Measurements from ENCODE around the gene TIAM1.

Gene TIAM1

DNA sequence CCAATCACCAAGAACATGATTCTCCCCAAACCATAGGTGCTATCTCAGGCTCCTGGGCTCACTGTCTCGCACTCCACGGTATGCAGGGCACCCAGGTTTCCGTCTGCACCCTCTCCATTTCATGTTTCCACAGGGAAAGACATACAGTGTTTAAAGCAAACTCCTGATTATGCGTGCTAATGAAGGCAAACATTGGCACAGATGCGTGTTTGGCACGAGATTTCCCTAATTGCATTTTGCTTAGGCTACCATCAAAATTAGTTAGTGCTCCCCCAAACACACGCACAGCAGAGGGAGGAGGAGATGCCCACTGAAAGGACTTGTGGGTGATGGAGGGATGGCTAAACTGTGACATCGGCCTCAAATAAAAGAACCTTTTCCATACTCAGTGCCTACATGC, 32.2 kb upstream of the TIAM1 start:
- ChIA-PET POLR2A (no interaction called here), CTCF (no interaction called here)
- TF ChIP-seq, protein P1, sequence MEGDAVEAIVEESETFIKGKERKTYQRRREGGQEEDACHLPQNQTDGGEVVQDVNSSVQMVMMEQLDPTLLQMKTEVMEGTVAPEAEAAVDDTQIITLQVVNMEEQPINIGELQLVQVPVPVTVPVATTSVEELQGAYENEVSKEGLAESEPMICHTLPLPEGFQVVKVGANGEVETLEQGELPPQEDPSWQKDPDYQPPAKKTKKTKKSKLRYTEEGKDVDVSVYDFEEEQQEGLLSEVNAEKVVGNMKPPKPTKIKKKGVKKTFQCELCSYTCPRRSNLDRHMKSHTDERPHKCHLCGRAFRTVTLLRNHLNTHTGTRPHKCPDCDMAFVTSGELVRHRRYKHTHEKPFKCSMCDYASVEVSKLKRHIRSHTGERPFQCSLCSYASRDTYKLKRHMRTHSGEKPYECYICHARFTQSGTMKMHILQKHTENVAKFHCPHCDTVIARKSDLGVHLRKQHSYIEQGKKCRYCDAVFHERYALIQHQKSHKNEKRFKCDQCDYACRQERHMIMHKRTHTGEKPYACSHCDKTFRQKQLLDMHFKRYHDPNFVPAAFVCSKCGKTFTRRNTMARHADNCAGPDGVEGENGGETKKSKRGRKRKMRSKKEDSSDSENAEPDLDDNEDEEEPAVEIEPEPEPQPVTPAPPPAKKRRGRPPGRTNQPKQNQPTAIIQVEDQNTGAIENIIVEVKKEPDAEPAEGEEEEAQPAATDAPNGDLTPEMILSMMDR (IDR thresholded peaks at IDR 0.05; ENCODE audit: control extremely low read depth, extremely low read depth, low read depth, missing control alignments), result no peak
- DNase-seq (ENCODE audit: extremely low spot score), result no peak

DNA sequence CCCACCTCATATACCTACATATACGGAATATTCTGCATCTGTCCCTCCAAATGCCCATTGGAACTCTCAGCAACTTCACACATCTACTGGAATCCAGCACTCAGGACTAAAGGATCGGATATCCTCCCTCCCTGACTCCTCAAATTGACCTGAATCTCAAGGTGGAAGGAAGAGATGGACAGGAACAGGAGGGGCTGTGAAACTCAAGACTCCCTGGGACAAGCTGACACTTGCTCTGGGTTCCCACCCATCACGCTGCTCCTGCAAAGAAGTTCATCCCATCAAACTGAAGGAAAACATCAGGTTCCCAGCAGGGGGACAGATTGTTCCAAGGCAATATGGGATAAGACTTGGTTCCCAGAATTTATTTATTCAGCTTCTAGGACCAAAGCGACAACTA, 30.3 kb upstream of the TIAM1 start:
- CTCF ChIA-PET, result no interaction called here
- POLR2A ChIA-PET, result no interaction called here
- TF ChIP-seq, protein P1 (IDR thresholded peaks at IDR 0.05; ENCODE audit: control extremely low read depth, extremely low read depth, low read depth, missing control alignments), result no peak
- no peak for DNase-seq (ENCODE audit: extremely low spot score)

DNA sequence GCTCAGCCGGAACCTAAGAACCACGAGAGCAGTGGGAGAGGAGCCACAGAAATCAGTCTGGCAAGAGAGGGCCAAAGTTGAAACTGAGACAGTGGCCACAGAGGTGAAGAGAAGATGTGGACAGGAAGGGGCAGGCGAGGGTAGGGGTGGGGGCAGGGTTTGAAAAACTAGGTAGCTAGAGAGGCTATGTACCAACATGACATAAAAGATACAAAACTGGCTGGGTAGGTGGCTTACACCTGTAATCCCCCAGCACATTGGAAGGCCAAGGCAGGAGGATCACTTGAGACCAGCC, 28.4 kb upstream of the TIAM1 start:
- ChIA-PET CTCF (interaction anchor here (0.8 kb wide), 1 partner anchor 573 kb away, joined by 3 read pairs; no protein-coding TSS in a partner anchor), POLR2A (no interaction called here)
- no peak for DNase-seq (ENCODE audit: extremely low spot score)

DNA sequence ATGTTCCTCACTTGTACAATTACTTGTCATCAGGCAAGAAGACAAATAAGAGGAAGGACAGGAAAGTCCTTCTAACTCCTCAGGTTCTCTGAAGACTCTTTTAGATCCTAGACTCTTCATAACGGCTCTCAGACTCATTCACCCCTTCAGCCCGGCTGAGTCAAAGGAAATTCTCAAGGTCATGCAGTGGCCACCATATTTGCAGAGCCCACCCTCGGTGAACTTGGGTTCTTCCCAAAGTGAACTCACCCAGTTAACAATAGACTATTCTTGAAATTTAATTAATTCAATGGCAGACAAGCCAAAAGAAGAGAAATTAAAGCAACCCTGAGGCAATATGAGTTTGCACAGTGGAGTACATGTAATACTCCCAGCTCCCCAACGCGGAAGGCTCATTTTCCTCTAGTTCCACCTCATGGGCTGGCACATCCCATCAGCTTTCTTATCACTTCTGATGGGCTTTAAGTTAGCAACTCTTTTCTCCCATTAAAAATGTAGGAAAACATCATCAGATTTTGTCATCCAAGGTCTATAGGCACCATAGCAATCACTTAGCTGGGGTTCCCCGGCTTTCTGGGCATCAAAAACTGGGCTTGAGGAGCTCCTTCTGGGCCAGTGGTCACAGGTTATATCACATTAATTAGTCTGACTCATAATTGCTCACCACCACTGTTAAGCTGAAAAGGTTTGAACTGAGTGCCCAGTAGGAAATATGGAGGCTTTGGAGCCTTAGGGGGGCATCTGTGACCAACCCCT, 27.8 kb upstream of the TIAM1 start:
- TF ChIP-seq, protein P1 (IDR thresholded peaks at IDR 0.05; ENCODE audit: control extremely low read depth, extremely low read depth, low read depth, missing control alignments), result no peak
- DNase-seq (ENCODE audit: extremely low spot score), result no peak
- CTCF ChIA-PET, result interaction anchor here (0.8 kb wide), 1 partner anchor 574 kb away, joined by 3 read pairs; no protein-coding TSS in a partner anchor
- POLR2A ChIA-PET, result no interaction called here

More for the DNA sequence above, 28.4 kb upstream of the TIAM1 start:
- TF ChIP-seq, protein P1 (IDR thresholded peaks at IDR 0.05; ENCODE audit: control extremely low read depth, extremely low read depth, low read depth, missing control alignments), result no peak

DNA sequence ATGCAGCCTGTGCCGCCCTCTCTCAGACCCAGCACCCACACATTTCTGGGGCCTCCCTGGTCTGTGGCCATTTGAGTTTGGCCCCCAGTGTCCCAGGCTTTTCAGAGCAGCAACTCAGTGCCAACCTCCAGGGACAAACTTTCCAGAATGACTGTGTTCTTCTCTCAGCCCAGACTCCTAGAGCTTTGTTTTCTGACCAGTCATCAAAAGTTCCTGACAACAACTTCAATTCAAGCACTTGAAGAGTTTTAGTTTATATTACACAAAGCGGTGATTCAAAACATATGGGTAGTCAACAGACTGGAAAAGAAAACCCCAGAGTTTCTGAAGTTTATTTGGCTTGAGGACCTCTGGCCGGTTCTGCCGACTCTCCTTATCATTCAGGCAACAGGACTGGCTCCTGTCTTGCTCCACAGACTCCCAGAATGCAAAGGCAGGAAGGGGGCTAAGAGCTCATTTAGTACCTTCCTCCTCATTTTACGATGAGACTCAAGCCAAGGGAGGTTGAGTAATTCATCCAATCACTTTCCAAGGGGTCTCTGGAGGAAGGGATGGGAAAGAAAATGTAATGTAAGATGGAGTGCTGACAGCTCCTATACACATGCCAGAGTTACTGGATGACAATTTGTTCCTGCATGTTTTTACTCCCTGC, 27.0 kb upstream of the TIAM1 start:
- TF ChIP-seq, protein P1 (IDR thresholded peaks at IDR 0.05; ENCODE audit: control extremely low read depth, extremely low read depth, low read depth, missing control alignments), result no peak
- DNase-seq (ENCODE audit: extremely low spot score), result no peak
- ChIA-PET CTCF (no interaction called here), POLR2A (no interaction called here)

DNA sequence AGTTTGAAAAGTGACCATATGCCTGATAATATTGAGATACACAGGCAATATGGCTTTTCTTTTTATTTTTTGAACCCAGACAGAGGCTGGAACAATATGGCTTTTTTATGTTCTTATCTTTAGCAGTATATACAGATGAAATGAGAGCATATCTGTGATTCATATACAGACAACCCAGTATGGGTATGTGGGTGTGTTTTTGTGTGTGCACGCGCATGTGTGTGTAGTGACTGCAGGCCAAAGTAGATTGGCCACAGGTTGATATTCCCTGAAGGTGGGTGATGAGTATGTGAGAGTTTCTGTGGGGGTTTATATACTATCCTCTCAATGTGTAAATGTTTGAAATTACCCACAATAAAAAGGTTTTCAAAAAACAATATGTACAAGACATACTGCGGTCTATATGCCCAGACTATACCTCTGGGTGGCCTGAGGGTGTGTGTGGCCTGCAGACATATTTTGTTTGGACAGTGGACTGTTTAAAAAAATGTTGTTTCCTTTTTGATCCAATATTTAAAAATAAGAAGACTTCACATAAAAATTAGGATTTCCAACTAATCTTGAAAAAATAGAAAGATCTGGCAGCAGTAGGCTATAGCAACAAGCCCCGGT, 26.3 kb upstream of the TIAM1 start:
- TF ChIP-seq, protein P1 (IDR thresholded peaks at IDR 0.05; ENCODE audit: control extremely low read depth, extremely low read depth, low read depth, missing control alignments), result no peak
- ChIA-PET CTCF (no interaction called here), POLR2A (no interaction called here)
- DNase-seq (ENCODE audit: extremely low spot score), result no peak
